OCI-LY3 (cell line): ENCODE results near the gene RXYLT1.

Experiments used
- CTCF ChIP-seq: fragments of 200-600, 300-600 bp; sonication (generic); IDR thresholded peaks from 2 replicates; pipeline ENCODE4 v1.5.1; 2014; ENCODE audit warnings: antibody characterized with exemption, low read length, low read depth
- EZH2phosphoT487 ChIP-seq: fragments of 200-600 bp; shearing (Covaris generic); IDR thresholded peaks from 2 replicates; pipeline ENCODE4 v1.6.1; 2018; ENCODE audit warnings: antibody characterized with exemption, mixed run types, low read depth

- TF ChIP-seq CTCF (no peak), EZH2phosphoT487 (no peak)
Measured at GRCh38 chr12:63836936-63837335, 57.2 kb downstream of the RXYLT1 start.
